ENCODE measurements around the gene COQ10A. TPM values are rescaled to one million over a fixed set of nuclear protein-coding genes. Genes with fewer than 3 reads are reported as not detected.

The COQ10A gene
- total RNA-seq, 4 donors from 2014 or later: 6.7 to 51.5 (median 27.9) TPM

GRCh38 chr12:56221757-56222530 lies 44.8 kb upstream of the COQ10A start, which contains the start of gene RNF41:
Gene RNF41 (minus strand): TSS chr12:56221922. CDS start chr12:56214047, 7,875 bp downstream.
- Histone ChIP-seq H3K36me3 (no peaks in the 10 kb centered on the region), H3K4me3 (peak within 1 kb of the TSS; percentile 65 to 95 (median 76)), H3K27me3 (no peaks in the 10 kb centered on the region), H3K27ac (peak within 1 kb of the TSS; percentile 96 to 99 (median 98)), H3K9me3 (no peaks in the 10 kb centered on the region), H3K4me1 (peaks cover 28 to 47% (median 39%) of the 10 kb centered on the region in 4 donors)
- WGBS, 2 donors (ENCODE audit: low coverage in 1 of 2): 3 to 40% methylated on average over 2 to 42 of the region's 42 CpGs
- peak in 3 of 5 experiments; percentile 5 to 48 (median 33) for TF ChIP-seq CTCF (IDR thresholded peaks at IDR 0.05)
- TF ChIP-seq POLR2A (IDR thresholded peaks at IDR 0.05): peak; percentile 98
- TF ChIP-seq EP300 (IDR thresholded peaks at IDR 0.05; ENCODE audit: low read depth): peak; percentile 58
- peak; percentile 99 for TF ChIP-seq POLR2AphosphoS5 (IDR thresholded peaks at IDR 0.05)
- intact Hi-C loops (cut with DNase I; ENCODE audit: low total_unique reads) (loop anchor here (2.0 kb wide), 1 partner anchor 105 kb away; the partner anchor contains the start of gene RPL41), in situ Hi-C loops (cut with MboI; ENCODE audit: low pct_ligation_motif_present in 1 of 4, low pct_unique_long_range_greater_than_20kb in 1 of 4, low sequenced_read_pairs in 3 of 4) (no loop called here)
- DNase-seq: peak; percentile 98

GRCh38 chr12:56222531-56222895 lies 44.2 kb upstream of the COQ10A start:
- peaks cover 28 to 47% (median 39%) of the 10 kb centered on the region in 4 donors for H3K4me1 ChIP-seq
- in situ Hi-C loops (cut with MboI; ENCODE audit: low pct_ligation_motif_present in 1 of 4, low pct_unique_long_range_greater_than_20kb in 1 of 4, low sequenced_read_pairs in 3 of 4) (no loop called here), intact Hi-C loops (cut with DNase I; ENCODE audit: low total_unique reads) (loop anchor here (2.0 kb wide), 1 partner anchor 106 kb away; the partner anchor contains the start of gene RPL41)

GRCh38 chr12:56223571-56224101 lies 43.1 kb upstream of the COQ10A start:
- TF ChIP-seq EP300 (IDR thresholded peaks at IDR 0.05; ENCODE audit: low read depth) (no peak), CTCF (IDR thresholded peaks at IDR 0.05) (no peak), POLR2AphosphoS5 (IDR thresholded peaks at IDR 0.05) (no peak), POLR2A (IDR thresholded peaks at IDR 0.05) (no peak)
- intact Hi-C loops (cut with DNase I; ENCODE audit: low total_unique reads) (loop anchor here (2.0 kb wide), 2 partner anchors 31 to 107 kb away; partner anchors contain the start of gene RPL41), in situ Hi-C loops (cut with MboI; ENCODE audit: low pct_ligation_motif_present in 1 of 4, low pct_unique_long_range_greater_than_20kb in 1 of 4, low sequenced_read_pairs in 3 of 4) (no loop called here)
- Histone ChIP-seq H3K4me1 (peaks cover 28 to 47% (median 39%) of the 10 kb centered on the region in 4 donors), H3K27ac (peak overlapping the region; percentile 96 to 99 (median 98)), H3K9me3 (no peaks in the 10 kb centered on the region), H3K27me3 (no peaks in the 10 kb centered on the region), H3K36me3 (no peaks in the 10 kb centered on the region), H3K4me3 (peak overlapping the region in 3 of 4 donors; percentile 15 to 80 (median 51))
- WGBS, 2 donors (ENCODE audit: low coverage in 1 of 2): 21 to 24% methylated on average over 11 to 15 of the region's 15 CpGs
- no peak for DNase-seq

More at GRCh38 chr12:56222531-56222895, 44.2 kb upstream of the COQ10A start:
- Histone ChIP-seq H3K4me3 (peak overlapping the region; percentile 18 to 95 (median 72)), H3K36me3 (no peaks in the 10 kb centered on the region), H3K9me3 (no peaks in the 10 kb centered on the region), H3K27ac (peak overlapping the region; percentile 96 to 99 (median 98)), H3K27me3 (no peaks in the 10 kb centered on the region)
- no peak for DNase-seq
- WGBS, 2 donors (ENCODE audit: low coverage in 1 of 2): 0 to 18% methylated on average over 2 to 4 of the region's 4 CpGs
- TF ChIP-seq POLR2A (IDR thresholded peaks at IDR 0.05): no peak
- no peak for TF ChIP-seq CTCF (IDR thresholded peaks at IDR 0.05)
- TF ChIP-seq POLR2AphosphoS5 (IDR thresholded peaks at IDR 0.05): no peak
- TF ChIP-seq EP300 (IDR thresholded peaks at IDR 0.05; ENCODE audit: low read depth): no peak

- in situ Hi-C loops (cut with MboI; ENCODE audit: low pct_ligation_motif_present in 1 of 4, low pct_unique_long_range_greater_than_20kb in 1 of 4, low sequenced_read_pairs in 3 of 4): no loop called here
- peak; percentile 80 to 98 (median 89) for TF ChIP-seq CTCF (IDR thresholded peaks at IDR 0.05)
- TF ChIP-seq POLR2A (IDR thresholded peaks at IDR 0.05): peak; percentile 56
- peak; percentile 58 to 67 (median 60) for TF ChIP-seq POLR2AphosphoS5 (IDR thresholded peaks at IDR 0.05)
- TF ChIP-seq EP300 (IDR thresholded peaks at IDR 0.05; ENCODE audit: low read depth): no peak
- Histone ChIP-seq H3K27ac (peak within 1 kb of the TSS; percentile 96 to 99 (median 98)), H3K27me3 (no peaks in the 10 kb centered on the region), H3K36me3 (no peaks in the 10 kb centered on the region), H3K9me3 (no peaks in the 10 kb centered on the region), H3K4me1 (peaks cover 28 to 47% (median 39%) of the 10 kb centered on the region in 4 donors), H3K4me3 (peak within 1 kb of the TSS; percentile 31 to 80 (median 52))
- DNase-seq: peak; percentile 99
- WGBS, 2 donors (ENCODE audit: low coverage in 1 of 2): 1% methylated on average over 29 of the region's 41 CpGs; no CpG with 5 or more reads in 1 of the 2 donors
- intact Hi-C loops (cut with DNase I; ENCODE audit: low total_unique reads): loop anchor here (2.0 kb wide), 1 partner anchor 31 kb away; no protein-coding TSS in a partner anchor
Measured at GRCh38 chr12:56224102-56224701, 42.5 kb upstream of the COQ10A start, which contains the start of gene NABP2. Gene NABP2 (plus strand): TSS chr12:56224342. CDS start chr12:56224857, 515 bp downstream.
